H1 (cell line): Measurements from ENCODE around the gene ZNF614. TPM values are rescaled to one million over a fixed set of nuclear protein-coding genes. Genes with fewer than 3 reads are reported as not detected.
"Not testable (repeated sequence)": the region's sequence is repeated elsewhere in the genome, so short reads cannot be mapped to it uniquely, and the experiment has no call there.

ENCODE experiments used
- CTCF ChIA-PET: fragments of 300-600 bp; sonication (Branson Sonifier 250); formaldehyde crosslinking; loops from one replicate; lab custom pipeline; 2021; ENCODE audit not compliant: partially characterized antibody; lab: Charles Lee
- POLR2A ChIA-PET: fragments of 300-600 bp; sonication (Branson Sonifier 250); formaldehyde crosslinking; loops from one replicate; lab custom pipeline; 2021; ENCODE audit warnings: inconsistent platforms; ENCODE audit not compliant: partially characterized antibody; lab: Charles Lee
- DNase-seq, 2 experiments: peaks; one replicate each; pipeline versions ENCODE4 v3.0.0 to v3.0.0-alpha.2; 2010 to 2022; ENCODE audit warnings: low spot score in 2 of 2, low read depth in 1 of 2, mixed read lengths in 1 of 2
- FAIRE-seq: peaks from 2 replicates; lab custom pipeline; 2011; peaks lifted over from hg19 to GRCh38; lab: Jason Lieb, UNC
- H2AFZ ChIP-seq: 2 replicates; pipeline ENCODE4 v1.8.1; 2012; ENCODE audit warnings: low read length, inconsistent platforms
- H2AK5ac ChIP-seq: 2 replicates; pipeline ENCODE4 v1.6.1; 2013; ENCODE audit warnings: low read depth, low read length
- H2BK120ac ChIP-seq: replicated peaks from 2 replicates; pipeline ENCODE3; 2013; ENCODE audit warnings: low read depth, low read length, inconsistent platforms
- H2BK12ac ChIP-seq: 2 replicates; pipeline ENCODE4 v1.6.1; 2013; ENCODE audit warnings: low read depth, low read length
- H2BK15ac ChIP-seq: 2 replicates; pipeline ENCODE4 v1.6.1; 2013; ENCODE audit warnings: low read length
- H2BK20ac ChIP-seq: 2 replicates; pipeline ENCODE4 v1.6.1; 2013; ENCODE audit warnings: low read length
- H2BK5ac ChIP-seq: 2 replicates; pipeline ENCODE4 v1.6.1; 2013; ENCODE audit warnings: low read depth, low read length
- H3K14ac ChIP-seq: 2 replicates; pipeline ENCODE4 v1.6.1; 2013; ENCODE audit warnings: inconsistent platforms; ENCODE audit not compliant: insufficient read length
- H3K18ac ChIP-seq: 2 replicates; pipeline ENCODE4 v1.6.1; 2013; ENCODE audit warnings: low read length; ENCODE audit errors: extremely low read depth
- H3K23ac ChIP-seq: 2 replicates; pipeline ENCODE4 v1.6.1; 2013; ENCODE audit warnings: inconsistent platforms; ENCODE audit not compliant: insufficient read length
- H3K23me2 ChIP-seq: 2 replicates; pipeline ENCODE4 v1.6.1; 2013; ENCODE audit warnings: low read depth, low read length
- H3K27ac ChIP-seq: 2 replicates; pipeline ENCODE4 v1.6.1; 2011; ENCODE audit warnings: low read depth, low read length, inconsistent platforms
- H3K27me3 ChIP-seq, 4 experiments: replicated peaks in 1 of 4; 1 replicate in 1 of 4; 2 replicates in 3 of 4; pipeline versions ENCODE4 v1.6.1 to v1.8.1; 2011 to 2013; ENCODE audit warnings: low read length in 3 of 4, mild to moderate bottlenecking in 3 of 4, inconsistent platforms in 2 of 4, mixed read lengths in 2 of 4, moderate library complexity in 1 of 4; ENCODE audit not compliant: control insufficient read depth in 3 of 4, insufficient read depth in 3 of 4; ENCODE audit errors: extremely low read depth in 1 of 4
- H3K36me3 ChIP-seq, 4 experiments: 2 replicates each; pipeline versions ENCODE4 v1.6.1 to v1.8.1; 2011 to 2013; ENCODE audit warnings: mild to moderate bottlenecking in 4 of 4, low read length in 3 of 4, moderate library complexity in 2 of 4, control low read depth in 1 of 4, inconsistent platforms in 1 of 4; ENCODE audit not compliant: insufficient read depth in 4 of 4, control insufficient read depth in 2 of 4
- H3K4ac ChIP-seq: replicated peaks from 2 replicates; pipeline ENCODE3; 2013; ENCODE audit warnings: low read length, low read depth, mixed read lengths, inconsistent platforms; ENCODE audit not compliant: insufficient read length
- H3K4me1 ChIP-seq, 4 experiments: replicated peaks in 1 of 4; 1 replicate in 1 of 4; 2 replicates in 3 of 4; pipeline versions ENCODE4 v1.6.1 to v1.8.1; 2011 to 2013; ENCODE audit warnings: low read length in 3 of 4, inconsistent platforms in 2 of 4, mixed read lengths in 1 of 4; ENCODE audit not compliant: insufficient read depth in 4 of 4, control insufficient read depth in 3 of 4
- H3K4me2 ChIP-seq, 2 experiments: 2 replicates each; pipeline versions ENCODE4 v1.6.1 to v1.8.1; 2011 to 2013; ENCODE audit warnings: low read depth in 2 of 2, low read length in 2 of 2, control low read depth in 1 of 2, inconsistent platforms in 1 of 2, mild to moderate bottlenecking in 1 of 2; ENCODE audit not compliant: insufficient read depth in 1 of 2
- H3K4me3 ChIP-seq, 4 experiments: fragments of 200-600, 300-600 bp in 1 of 4; sonication (generic), shearing (Covaris generic), sonication (Bioruptor Twin) in 1 of 4; 2 replicates each; pipeline versions ENCODE4 v1.5.1 to v1.8.1; 2011 to 2016; ENCODE audit warnings: low read length in 4 of 4, low read depth in 3 of 4, control low read depth in 2 of 4, inconsistent platforms in 2 of 4, mild to moderate bottlenecking in 2 of 4, mixed read lengths in 1 of 4, moderate library complexity in 1 of 4; ENCODE audit not compliant: insufficient read depth in 2 of 4; ENCODE audit errors: extremely low read depth in 1 of 4
- H3K56ac ChIP-seq: replicated peaks from 2 replicates; pipeline ENCODE3; 2013; ENCODE audit warnings: low read depth, mild to moderate bottlenecking, mixed read lengths, low read length, inconsistent platforms; ENCODE audit not compliant: insufficient read length
- H3K79me1 ChIP-seq: 2 replicates; pipeline ENCODE4 v1.6.1; 2013; ENCODE audit warnings: low read depth, low read length, control low read depth
- H3K79me2 ChIP-seq, 2 experiments: 2 replicates each; pipeline versions ENCODE4 v1.6.1 to v1.8.1; 2012 to 2013; ENCODE audit warnings: low read length in 2 of 2, mild to moderate bottlenecking in 2 of 2, inconsistent platforms in 1 of 2; ENCODE audit not compliant: insufficient read depth in 2 of 2, control insufficient read depth in 1 of 2
- H3K9ac ChIP-seq, 4 experiments: replicated peaks in 1 of 4; 1 replicate in 1 of 4; 2 replicates in 3 of 4; pipeline versions ENCODE4 v1.6.1 to v1.8.1; 2011 to 2013; ENCODE audit warnings: low read depth in 3 of 4, low read length in 3 of 4, control low read depth in 2 of 4, mild to moderate bottlenecking in 2 of 4, moderate library complexity in 2 of 4, inconsistent platforms in 1 of 4; ENCODE audit errors: extremely low read depth in 1 of 4
- H3K9me3 ChIP-seq, 2 experiments: 2 replicates each; pipeline versions ENCODE4 v1.6.1 to v1.8.1; 2012 to 2013; ENCODE audit warnings: mild to moderate bottlenecking in 2 of 2, moderate library complexity in 2 of 2, control low read depth in 1 of 2, inconsistent platforms in 1 of 2, low read depth in 1 of 2, low read length in 1 of 2, mixed read lengths in 1 of 2; ENCODE audit not compliant: insufficient read depth in 2 of 2
- H4K20me1 ChIP-seq, 2 experiments: replicated peaks in 1 of 2; 2 replicates each; pipeline versions ENCODE3 to v1.8.1; 2011 to 2013; ENCODE audit warnings: inconsistent platforms in 2 of 2, low read length in 2 of 2, mild to moderate bottlenecking in 1 of 2; ENCODE audit not compliant: insufficient read depth in 2 of 2, control insufficient read depth in 1 of 2
- H4K5ac ChIP-seq: 2 replicates; pipeline ENCODE4 v1.6.1; 2013; ENCODE audit warnings: low read length, low read depth, mixed read lengths, inconsistent platforms; ENCODE audit not compliant: insufficient read length
- H4K8ac ChIP-seq: 2 replicates; pipeline ENCODE4 v1.8.0; 2013; ENCODE audit warnings: mild to moderate bottlenecking, moderate library complexity, low read length, inconsistent platforms; ENCODE audit not compliant: insufficient read depth; ENCODE audit errors: extremely low read depth
- H4K91ac ChIP-seq: replicated peaks from 2 replicates; pipeline ENCODE3; 2013; ENCODE audit warnings: low read length, mixed read lengths, inconsistent platforms; ENCODE audit not compliant: insufficient read length
- WGBS, 2 experiments: shearing (Covaris generic) in 1 of 2; methylation state at CpG; one replicate each; pipeline versions ENCODE4 v1.1.6 to v1.1.7; 2013 to 2015; ENCODE audit warnings: low lambda C conversion rate in 2 of 2, mixed read lengths in 2 of 2, inconsistent platforms in 1 of 2, low coverage in 1 of 2, missing lambda C conversion rate in 1 of 2; ENCODE audit not compliant: insufficient replicate concordance in 2 of 2, insufficient coverage in 1 of 2, insufficient read length in 1 of 2; ENCODE audit errors: extremely low coverage in 1 of 2, missing lambda C conversion rate in 1 of 2; 5-methylcytosine and 5-hydroxymethylcytosine counted together
- polyA plus RNA-seq, 7 experiments: library from polyadenylated mRNA; depleted of rRNA in 3 of 7; stranded (reverse) in 5 of 7; unstranded in 2 of 7; fragments of >200 nt in 5 of 7; fragments of 200-250 nt in 2 of 7; gene quantifications; 1 replicate in 5 of 7; 2 replicates in 1 of 7; 4 replicates in 1 of 7; pipeline versions ENCODE4 v1.2.1 to v1.2.3, GENCODE V29; 2011 to 2013; ENCODE audit warnings: missing spikeins in 2 of 7, mixed read lengths in 2 of 7
- total RNA-seq: library from RNA; stranded (reverse); fragmentation: NEBNext Ultra II Directional; extraction: Animal tissue kit (Norgen Biotek cat#: 25700); gene quantifications from 2 replicates; pipeline ENCODE4 v1.2.1, GENCODE V29; 2021

Gene ZNF614
- total and polyA plus RNA-seq, 2 of the 8 experiments (the other 6 are each of a cell fraction or from before 2014, with no cell fraction given): 4.7 to 18.7 TPM

DNA sequence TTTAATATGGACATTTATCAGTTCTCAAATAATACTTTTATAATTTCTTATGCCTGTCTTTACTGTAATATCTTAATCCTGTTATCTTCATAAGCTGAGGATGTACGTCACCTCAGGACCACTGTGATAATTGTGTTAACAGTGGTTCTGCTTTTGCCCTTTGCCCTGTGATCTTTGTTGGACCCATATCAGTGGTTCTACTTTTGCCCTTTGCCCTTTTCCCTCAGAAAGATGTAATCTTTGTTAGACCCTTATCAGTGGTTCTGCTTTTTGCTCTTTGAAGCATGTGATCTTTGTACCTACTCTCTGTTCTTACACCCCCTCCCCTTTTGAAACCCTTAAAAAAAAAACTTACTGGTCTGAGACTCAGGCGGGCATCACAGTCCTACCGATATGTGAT lies 28.3 kb upstream of the ZNF614 start:
- H3K14ac ChIP-seq, CTCF ChIA-PET, FAIRE-seq, H3K27ac ChIP-seq, H2BK20ac ChIP-seq, H3K18ac ChIP-seq, H2AFZ ChIP-seq, H4K20me1 ChIP-seq, H3K36me3 ChIP-seq, H3K4me3 ChIP-seq, H3K4me1 ChIP-seq, POLR2A ChIA-PET, H3K23me2 ChIP-seq, H2AK5ac ChIP-seq, H4K8ac ChIP-seq, H4K5ac ChIP-seq, H3K79me2 ChIP-seq, H2BK12ac ChIP-seq, H4K91ac ChIP-seq, H3K79me1 ChIP-seq, H3K56ac ChIP-seq, H3K23ac ChIP-seq, H2BK5ac ChIP-seq, H3K4ac ChIP-seq, H3K4me2 ChIP-seq, H2BK120ac ChIP-seq, H3K9ac ChIP-seq, H2BK15ac ChIP-seq, DNase-seq, H3K27me3 ChIP-seq: not testable (repeated sequence)
- peaks cover 7 to 32% of the 10 kb centered on the region in 2 experiments; a peak in 2 of 4 replicates for H3K9me3 ChIP-seq
- whole genome bisulfite sequencing, 2 experiments: 84% methylated on average over 3 of the region's 3 CpGs; no CpG with 5 or more reads in 1 of the 2 experiments

DNA sequence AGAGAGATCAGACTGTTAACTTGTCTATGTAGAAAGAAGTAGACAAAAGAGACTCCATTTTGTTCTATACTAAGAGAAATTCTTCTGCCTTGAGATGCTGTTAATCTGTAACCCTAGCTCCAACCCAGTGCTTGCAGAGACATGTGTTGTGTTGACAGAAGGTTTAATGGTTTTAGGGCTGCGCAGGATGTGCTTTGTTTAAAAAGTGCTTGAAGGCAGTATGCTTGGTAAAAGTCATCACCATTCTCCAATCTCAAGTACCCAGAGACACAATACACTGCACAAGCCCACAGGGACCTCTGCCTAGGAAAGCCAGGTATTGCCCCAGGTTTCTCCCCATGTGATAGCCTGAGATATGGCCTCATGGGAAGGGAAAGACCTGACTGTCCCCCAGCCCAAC lies 23.6 kb upstream of the ZNF614 start:
- H3K4me1 ChIP-seq, H3K27ac ChIP-seq, H4K20me1 ChIP-seq, H2BK20ac ChIP-seq, H3K4me3 ChIP-seq, H3K23ac ChIP-seq, H3K4ac ChIP-seq, H2AFZ ChIP-seq, H3K56ac ChIP-seq, H3K36me3 ChIP-seq, H2AK5ac ChIP-seq, H3K79me1 ChIP-seq, H3K23me2 ChIP-seq, H4K91ac ChIP-seq, H3K4me2 ChIP-seq, H3K27me3 ChIP-seq, CTCF ChIA-PET, H2BK15ac ChIP-seq, H4K8ac ChIP-seq, H3K79me2 ChIP-seq, H2BK12ac ChIP-seq, H2BK5ac ChIP-seq, H2BK120ac ChIP-seq, FAIRE-seq, H3K18ac ChIP-seq, H3K14ac ChIP-seq, DNase-seq, H4K5ac ChIP-seq, H3K9ac ChIP-seq: not testable (repeated sequence)
- WGBS, 2 experiments: 94% methylated on average over 1 of the region's 1 CpG; no CpG with 5 or more reads in 1 of the 2 experiments
- POLR2A ChIA-PET: interaction anchor here (1.1 to 1.2 kb wide), 2 partner anchors 21 to 87 kb away, joined by 3 read pairs; partner anchors contain the start of gene ZNF616
- H3K9me3 ChIP-seq: peaks cover 9 to 14% of the 10 kb centered on the region in 2 experiments; a peak in 3 of 4 replicates
